Measurements from ENCODE around the gene USP37.

Gene USP37

GRCh38 chr2:218425531-218425930 lies 142.6 kb downstream of the USP37 start:
- Histone ChIP-seq H3K4me3 (replicated peaks; ENCODE audit: insufficient read depth, low read length) (no peak overlapping the region), H3K27ac (replicated peaks) (no peak overlapping the region), H3K27me3 (ENCODE audit: insufficient read depth, poor library complexity, severe bottlenecking) (no peaks in the 10 kb centered on the region)
- no peak for DNase-seq (ENCODE audit: low read depth in 1 of 2, low spot score in 1 of 2)
- TF ChIP-seq GABPA (IDR thresholded peaks at IDR 0.05; ENCODE audit: low read depth) (no peak), CTCF (IDR thresholded peaks at IDR 0.05; ENCODE audit: insufficient read depth, low read length) (no peak), SPI1 (IDR thresholded peaks at IDR 0.05; ENCODE audit: borderline replicate concordance, low read depth) (no peak), POLR2AphosphoS5 (IDR thresholded peaks at IDR 0.05; ENCODE audit: low read depth) (no peak), REST (IDR thresholded peaks at IDR 0.05; ENCODE audit: insufficient replicate concordance, low read depth) (no peak)

GRCh38 chr2:218423584-218423983 lies 144.6 kb downstream of the USP37 start:
- H3K27ac ChIP-seq (replicated peaks) = no peak overlapping the region
- TF ChIP-seq POLR2AphosphoS5 (IDR thresholded peaks at IDR 0.05; ENCODE audit: low read depth) (no peak), SPI1 (IDR thresholded peaks at IDR 0.05; ENCODE audit: borderline replicate concordance, low read depth) (no peak), REST (IDR thresholded peaks at IDR 0.05; ENCODE audit: insufficient replicate concordance, low read depth) (no peak), CTCF (IDR thresholded peaks at IDR 0.05; ENCODE audit: insufficient read depth, low read length) (no peak), GABPA (IDR thresholded peaks at IDR 0.05; ENCODE audit: low read depth) (no peak)

GRCh38 chr2:218422403-218423086 lies 145.6 kb downstream of the USP37 start:
- TF ChIP-seq GABPA (IDR thresholded peaks at IDR 0.05; ENCODE audit: low read depth) = no peak
- no peak for TF ChIP-seq CTCF (IDR thresholded peaks at IDR 0.05; ENCODE audit: insufficient read depth, low read length)
- TF ChIP-seq REST (IDR thresholded peaks at IDR 0.05; ENCODE audit: insufficient replicate concordance, low read depth) = no peak
- TF ChIP-seq POLR2AphosphoS5 (IDR thresholded peaks at IDR 0.05; ENCODE audit: low read depth) = no peak
- no peak for TF ChIP-seq SPI1 (IDR thresholded peaks at IDR 0.05; ENCODE audit: borderline replicate concordance, low read depth)
- no peak for DNase-seq (ENCODE audit: low read depth in 1 of 2, low spot score in 1 of 2)
- Histone ChIP-seq H3K4me3 (replicated peaks; ENCODE audit: insufficient read depth, low read length) (no peak overlapping the region), H3K27ac (replicated peaks) (no peak overlapping the region), H3K27me3 (ENCODE audit: insufficient read depth, poor library complexity, severe bottlenecking) (no peaks in the 10 kb centered on the region)

More at GRCh38 chr2:218423584-218423983, 144.6 kb downstream of the USP37 start:
- Histone ChIP-seq H3K27me3 (ENCODE audit: insufficient read depth, poor library complexity, severe bottlenecking) (no peaks in the 10 kb centered on the region), H3K4me3 (replicated peaks; ENCODE audit: insufficient read depth, low read length) (no peak overlapping the region)
- DNase-seq (ENCODE audit: low read depth in 1 of 2, low spot score in 1 of 2) = no peak

All from HL-60 (cell line).